NCI-H2227 (cell line): ENCODE data around the gene CERS1.
A peak's percentile ranks its signal among the peaks of the same experiment; 100 is the strongest.

ENCODE experiments used
- DNase-seq: peaks from one replicate; lab custom pipeline; 2025; ENCODE audit not compliant: unreplicated experiment; lab: John Stamatoyannopoulos, UW

Gene CERS1

GRCh38 chr19:18858906-18859646 lies 36.9 kb downstream of the CERS1 start:
- DNase-seq = no peak

- DNase-seq = no peak
Observed at GRCh38 chr19:18857223-18857622, 38.7 kb downstream of the CERS1 start.

GRCh38 chr19:18856385-18857126 lies 39.4 kb downstream of the CERS1 start:
- no peak for DNase-seq

- no peak for DNase-seq
Observed at GRCh38 chr19:18855647-18856384, 40.1 kb downstream of the CERS1 start.

GRCh38 chr19:18854982-18855381 lies 41.0 kb downstream of the CERS1 start:
- no peak for DNase-seq

- no peak for DNase-seq
Observed at GRCh38 chr19:18853755-18854427, 42.1 kb downstream of the CERS1 start.

- no peak for DNase-seq
Observed at GRCh38 chr19:18852648-18853047, 43.3 kb downstream of the CERS1 start.

GRCh38 chr19:18851673-18852325 lies 44.2 kb downstream of the CERS1 start:
- DNase-seq = no peak

GRCh38 chr19:18850471-18851375 lies 45.2 kb downstream of the CERS1 start:
- DNase-seq = no peak

GRCh38 chr19:18849838-18850400 lies 46.0 kb downstream of the CERS1 start:
- DNase-seq = no peak

GRCh38 chr19:18848878-18849661 lies 46.9 kb downstream of the CERS1 start:
- no peak for DNase-seq

GRCh38 chr19:18847549-18848463 lies 48.2 kb downstream of the CERS1 start:
- DNase-seq = no peak

- DNase-seq = peak; percentile 76
Observed at GRCh38 chr19:18846862-18847548, 49.0 kb downstream of the CERS1 start.

- no peak for DNase-seq
Observed at GRCh38 chr19:18845961-18846360, 50.0 kb downstream of the CERS1 start.

- DNase-seq = no peak
Observed at GRCh38 chr19:18844806-18845329, 51.1 kb downstream of the CERS1 start.

GRCh38 chr19:18843960-18844359 lies 52.0 kb downstream of the CERS1 start:
- no peak for DNase-seq

GRCh38 chr19:18842166-18842565 lies 53.8 kb downstream of the CERS1 start:
- no peak for DNase-seq
